H1 (cell line): ENCODE measurements around the gene PNMA8B. TPM values are rescaled to one million over a fixed set of nuclear protein-coding genes. Genes with fewer than 3 reads are reported as not detected.

Experiments
- CTCF ChIA-PET: fragments of 300-600 bp; sonication (Branson Sonifier 250); formaldehyde crosslinking; loops from one replicate; lab custom pipeline; 2021; ENCODE audit not compliant: partially characterized antibody; lab: Charles Lee
- POLR2A ChIA-PET: fragments of 300-600 bp; sonication (Branson Sonifier 250); formaldehyde crosslinking; loops from one replicate; lab custom pipeline; 2021; ENCODE audit warnings: inconsistent platforms; ENCODE audit not compliant: partially characterized antibody; lab: Charles Lee
- DNase-seq, 2 experiments: peaks; one replicate each; pipeline versions ENCODE4 v3.0.0 to v3.0.0-alpha.2; 2010 to 2022; ENCODE audit warnings: low spot score in 2 of 2, low read depth in 1 of 2, mixed read lengths in 1 of 2
- FAIRE-seq: peaks from 2 replicates; lab custom pipeline; 2011; peaks lifted over from hg19 to GRCh38; lab: Jason Lieb, UNC
- H2AFZ ChIP-seq: 2 replicates; pipeline ENCODE4 v1.8.1; 2012; ENCODE audit warnings: low read length, inconsistent platforms
- H2AK5ac ChIP-seq: 2 replicates; pipeline ENCODE4 v1.6.1; 2013; ENCODE audit warnings: low read depth, low read length
- H2BK120ac ChIP-seq: replicated peaks from 2 replicates; pipeline ENCODE3; 2013; ENCODE audit warnings: low read depth, low read length, inconsistent platforms
- H2BK12ac ChIP-seq: 2 replicates; pipeline ENCODE4 v1.6.1; 2013; ENCODE audit warnings: low read depth, low read length
- H2BK15ac ChIP-seq: 2 replicates; pipeline ENCODE4 v1.6.1; 2013; ENCODE audit warnings: low read length
- H2BK20ac ChIP-seq: 2 replicates; pipeline ENCODE4 v1.6.1; 2013; ENCODE audit warnings: low read length
- H2BK5ac ChIP-seq: 2 replicates; pipeline ENCODE4 v1.6.1; 2013; ENCODE audit warnings: low read depth, low read length
- H3K14ac ChIP-seq: 2 replicates; pipeline ENCODE4 v1.6.1; 2013; ENCODE audit warnings: inconsistent platforms; ENCODE audit not compliant: insufficient read length
- H3K18ac ChIP-seq: 2 replicates; pipeline ENCODE4 v1.6.1; 2013; ENCODE audit warnings: low read length; ENCODE audit errors: extremely low read depth
- H3K23ac ChIP-seq: 2 replicates; pipeline ENCODE4 v1.6.1; 2013; ENCODE audit warnings: inconsistent platforms; ENCODE audit not compliant: insufficient read length
- H3K23me2 ChIP-seq: 2 replicates; pipeline ENCODE4 v1.6.1; 2013; ENCODE audit warnings: low read depth, low read length
- H3K27ac ChIP-seq: 2 replicates; pipeline ENCODE4 v1.6.1; 2011; ENCODE audit warnings: low read depth, low read length, inconsistent platforms
- H3K27me3 ChIP-seq, 4 experiments: replicated peaks in 1 of 4; 1 replicate in 1 of 4; 2 replicates in 3 of 4; pipeline versions ENCODE4 v1.6.1 to v1.8.1; 2011 to 2013; ENCODE audit warnings: low read length in 3 of 4, mild to moderate bottlenecking in 3 of 4, inconsistent platforms in 2 of 4, mixed read lengths in 2 of 4, moderate library complexity in 1 of 4; ENCODE audit not compliant: control insufficient read depth in 3 of 4, insufficient read depth in 3 of 4; ENCODE audit errors: extremely low read depth in 1 of 4
- H3K36me3 ChIP-seq, 4 experiments: 2 replicates each; pipeline versions ENCODE4 v1.6.1 to v1.8.1; 2011 to 2013; ENCODE audit warnings: mild to moderate bottlenecking in 4 of 4, low read length in 3 of 4, moderate library complexity in 2 of 4, control low read depth in 1 of 4, inconsistent platforms in 1 of 4; ENCODE audit not compliant: insufficient read depth in 4 of 4, control insufficient read depth in 2 of 4
- H3K4ac ChIP-seq: replicated peaks from 2 replicates; pipeline ENCODE3; 2013; ENCODE audit warnings: low read length, low read depth, mixed read lengths, inconsistent platforms; ENCODE audit not compliant: insufficient read length
- H3K4me1 ChIP-seq, 4 experiments: replicated peaks in 1 of 4; 1 replicate in 1 of 4; 2 replicates in 3 of 4; pipeline versions ENCODE4 v1.6.1 to v1.8.1; 2011 to 2013; ENCODE audit warnings: low read length in 3 of 4, inconsistent platforms in 2 of 4, mixed read lengths in 1 of 4; ENCODE audit not compliant: insufficient read depth in 4 of 4, control insufficient read depth in 3 of 4
- H3K4me2 ChIP-seq, 2 experiments: 2 replicates each; pipeline versions ENCODE4 v1.6.1 to v1.8.1; 2011 to 2013; ENCODE audit warnings: low read depth in 2 of 2, low read length in 2 of 2, control low read depth in 1 of 2, inconsistent platforms in 1 of 2, mild to moderate bottlenecking in 1 of 2; ENCODE audit not compliant: insufficient read depth in 1 of 2
- H3K4me3 ChIP-seq, 4 experiments: fragments of 200-600, 300-600 bp in 1 of 4; sonication (generic), shearing (Covaris generic), sonication (Bioruptor Twin) in 1 of 4; 2 replicates each; pipeline versions ENCODE4 v1.5.1 to v1.8.1; 2011 to 2016; ENCODE audit warnings: low read length in 4 of 4, low read depth in 3 of 4, control low read depth in 2 of 4, inconsistent platforms in 2 of 4, mild to moderate bottlenecking in 2 of 4, mixed read lengths in 1 of 4, moderate library complexity in 1 of 4; ENCODE audit not compliant: insufficient read depth in 2 of 4; ENCODE audit errors: extremely low read depth in 1 of 4
- H3K56ac ChIP-seq: replicated peaks from 2 replicates; pipeline ENCODE3; 2013; ENCODE audit warnings: low read depth, mild to moderate bottlenecking, mixed read lengths, low read length, inconsistent platforms; ENCODE audit not compliant: insufficient read length
- H3K79me1 ChIP-seq: 2 replicates; pipeline ENCODE4 v1.6.1; 2013; ENCODE audit warnings: low read depth, low read length, control low read depth
- H3K79me2 ChIP-seq, 2 experiments: 2 replicates each; pipeline versions ENCODE4 v1.6.1 to v1.8.1; 2012 to 2013; ENCODE audit warnings: low read length in 2 of 2, mild to moderate bottlenecking in 2 of 2, inconsistent platforms in 1 of 2; ENCODE audit not compliant: insufficient read depth in 2 of 2, control insufficient read depth in 1 of 2
- H3K9ac ChIP-seq, 4 experiments: replicated peaks in 1 of 4; 1 replicate in 1 of 4; 2 replicates in 3 of 4; pipeline versions ENCODE4 v1.6.1 to v1.8.1; 2011 to 2013; ENCODE audit warnings: low read depth in 3 of 4, low read length in 3 of 4, control low read depth in 2 of 4, mild to moderate bottlenecking in 2 of 4, moderate library complexity in 2 of 4, inconsistent platforms in 1 of 4; ENCODE audit errors: extremely low read depth in 1 of 4
- H3K9me3 ChIP-seq, 2 experiments: 2 replicates each; pipeline versions ENCODE4 v1.6.1 to v1.8.1; 2012 to 2013; ENCODE audit warnings: mild to moderate bottlenecking in 2 of 2, moderate library complexity in 2 of 2, control low read depth in 1 of 2, inconsistent platforms in 1 of 2, low read depth in 1 of 2, low read length in 1 of 2, mixed read lengths in 1 of 2; ENCODE audit not compliant: insufficient read depth in 2 of 2
- H4K20me1 ChIP-seq, 2 experiments: replicated peaks in 1 of 2; 2 replicates each; pipeline versions ENCODE3 to v1.8.1; 2011 to 2013; ENCODE audit warnings: inconsistent platforms in 2 of 2, low read length in 2 of 2, mild to moderate bottlenecking in 1 of 2; ENCODE audit not compliant: insufficient read depth in 2 of 2, control insufficient read depth in 1 of 2
- H4K5ac ChIP-seq: 2 replicates; pipeline ENCODE4 v1.6.1; 2013; ENCODE audit warnings: low read length, low read depth, mixed read lengths, inconsistent platforms; ENCODE audit not compliant: insufficient read length
- H4K8ac ChIP-seq: 2 replicates; pipeline ENCODE4 v1.8.0; 2013; ENCODE audit warnings: mild to moderate bottlenecking, moderate library complexity, low read length, inconsistent platforms; ENCODE audit not compliant: insufficient read depth; ENCODE audit errors: extremely low read depth
- H4K91ac ChIP-seq: replicated peaks from 2 replicates; pipeline ENCODE3; 2013; ENCODE audit warnings: low read length, mixed read lengths, inconsistent platforms; ENCODE audit not compliant: insufficient read length
- EP300 ChIP-seq, 2 experiments: IDR thresholded peaks; 1 replicate in 1 of 2; 2 replicates in 1 of 2; pipeline ENCODE4 v1.6.1; 2011 to 2012; ENCODE audit warnings: low read depth in 2 of 2, low read length in 2 of 2, mild to moderate bottlenecking in 2 of 2, borderline replicate concordance in 1 of 2, inconsistent platforms in 1 of 2, moderate library complexity in 1 of 2
- JUN ChIP-seq: IDR thresholded peaks from 2 replicates; pipeline ENCODE4 v1.6.1; 2011; ENCODE audit warnings: low read depth, mild to moderate bottlenecking, improper control_type of control experiment, low read length
- PHF8 ChIP-seq: fragments of 200-600 bp; sonication (generic); conservative IDR thresholded peaks from 2 replicates; pipeline ENCODE4 v1.7.1; 2012; ENCODE audit warnings: low read depth, mild to moderate bottlenecking, inconsistent platforms, low read length, moderate library complexity
- RXRA ChIP-seq: IDR thresholded peaks from 2 replicates; pipeline ENCODE4 v1.6.1; 2011; ENCODE audit warnings: low read depth, mild to moderate bottlenecking, low read length, moderate library complexity; ENCODE audit not compliant: insufficient read depth
- TAF7 ChIP-seq: optimal IDR thresholded peaks from 2 replicates; pipeline ENCODE3; 2011; ENCODE audit warnings: low read depth, mild to moderate bottlenecking, inconsistent platforms, low read length, moderate library complexity, borderline replicate concordance
- TBP ChIP-seq: IDR thresholded peaks from 2 replicates; pipeline ENCODE4 v1.6.1; 2011; ENCODE audit warnings: low read depth, low read length, improper control_type of control experiment
- TEAD4 ChIP-seq: IDR thresholded peaks from 2 replicates; pipeline ENCODE4 v1.6.1; 2012; ENCODE audit warnings: low read depth, low read length, inconsistent platforms, mixed read lengths
- USF2 ChIP-seq: IDR thresholded peaks from 2 replicates; pipeline ENCODE4 v1.6.1; 2011; ENCODE audit warnings: low read length, improper control_type of control experiment
- WGBS, 2 experiments: shearing (Covaris generic) in 1 of 2; methylation state at CpG; one replicate each; pipeline versions ENCODE4 v1.1.6 to v1.1.7; 2013 to 2015; ENCODE audit warnings: low lambda C conversion rate in 2 of 2, mixed read lengths in 2 of 2, inconsistent platforms in 1 of 2, low coverage in 1 of 2, missing lambda C conversion rate in 1 of 2; ENCODE audit not compliant: insufficient replicate concordance in 2 of 2, insufficient coverage in 1 of 2, insufficient read length in 1 of 2; ENCODE audit errors: extremely low coverage in 1 of 2, missing lambda C conversion rate in 1 of 2; 5-methylcytosine and 5-hydroxymethylcytosine counted together
- polyA plus RNA-seq, 7 experiments: library from polyadenylated mRNA; depleted of rRNA in 3 of 7; stranded (reverse) in 5 of 7; unstranded in 2 of 7; fragments of >200 nt in 5 of 7; fragments of 200-250 nt in 2 of 7; gene quantifications; 1 replicate in 5 of 7; 2 replicates in 1 of 7; 4 replicates in 1 of 7; pipeline versions ENCODE4 v1.2.1 to v1.2.3, GENCODE V29; 2011 to 2013; ENCODE audit warnings: missing spikeins in 2 of 7, mixed read lengths in 2 of 7
- total RNA-seq: library from RNA; stranded (reverse); fragmentation: NEBNext Ultra II Directional; extraction: Animal tissue kit (Norgen Biotek cat#: 25700); gene quantifications from 2 replicates; pipeline ENCODE4 v1.2.1, GENCODE V29; 2021

Gene PNMA8B
- total and polyA plus RNA-seq, 2 of the 8 experiments (the other 6 are each of a cell fraction or from before 2014, with no cell fraction given): 0.48 to 1.4 TPM

GRCh38 chr19:46452186-46452585 lies 43.5 kb downstream of the PNMA8B start:
- no peak overlapping the region for H4K5ac ChIP-seq
- H2AFZ ChIP-seq: no peak overlapping the region
- H2BK12ac ChIP-seq: no peak overlapping the region
- TF ChIP-seq TBP (no peak), PHF8 (no peak), RXRA (no peak), EP300 (IDR thresholded peaks at IDR 0.05; ENCODE audit: borderline replicate concordance in 1 of 2, low read depth in 2 of 2, low read length in 2 of 2) (no peak), TAF7 (no peak), USF2 (no peak), JUN (no peak), TEAD4 (no peak)
- CTCF ChIA-PET: interaction anchor here (0.5 to 1.7 kb wide), 7 partner anchors 20 to 63 kb away, joined by 3 to 10 read pairs (median 3); no protein-coding TSS in a partner anchor
- H3K4me1 ChIP-seq: no peaks in the 10 kb centered on the region
- no peaks in the 10 kb centered on the region for H3K23me2 ChIP-seq
- 62% methylated on average over 4 of the region's 4 CpGs; no CpG with 5 or more reads in 1 of the 2 experiments for WGBS, 2 experiments
- no peak overlapping the region for H2BK5ac ChIP-seq
- no peak overlapping the region for H3K4me2 ChIP-seq
- no peak overlapping the region for H3K23ac ChIP-seq
- FAIRE-seq (no peak), DNase-seq (no peak)
- H2AK5ac ChIP-seq: no peak overlapping the region
- no peak overlapping the region for H3K56ac ChIP-seq
- H3K4me3 ChIP-seq: no peak overlapping the region
- H3K18ac ChIP-seq: no peak overlapping the region
- POLR2A ChIA-PET: no interaction called here
- H3K79me1 ChIP-seq: no peaks in the 10 kb centered on the region
- no peak overlapping the region for H2BK15ac ChIP-seq
- H3K14ac ChIP-seq: no peak overlapping the region
- no peaks in the 10 kb centered on the region for H3K27me3 ChIP-seq
- no peak overlapping the region for H4K8ac ChIP-seq
- no peaks in the 10 kb centered on the region for H3K36me3 ChIP-seq
- H4K91ac ChIP-seq: no peak overlapping the region
- H2BK20ac ChIP-seq: no peak overlapping the region
- H4K20me1 ChIP-seq: no peaks in the 10 kb centered on the region
- H3K4ac ChIP-seq: no peak overlapping the region
- no peak overlapping the region for H3K9ac ChIP-seq
- no peaks in the 10 kb centered on the region for H3K9me3 ChIP-seq
- H2BK120ac ChIP-seq: no peak overlapping the region
- no peak overlapping the region for H3K27ac ChIP-seq
- no peaks in the 10 kb centered on the region for H3K79me2 ChIP-seq
